NT2/D1 (cell line): Measurements from ENCODE around the gene ARHGAP21.

Experiments used
- YY1 ChIP-seq: IDR thresholded peaks from 2 replicates; pipeline ENCODE4 v1.6.1; 2011; ENCODE audit not compliant: insufficient read length, insufficient read depth
- ZNF274 ChIP-seq: IDR thresholded peaks from 2 replicates; pipeline ENCODE4 v1.6.1; 2011; ENCODE audit warnings: mild to moderate bottlenecking, low read depth, low read length

DNA sequence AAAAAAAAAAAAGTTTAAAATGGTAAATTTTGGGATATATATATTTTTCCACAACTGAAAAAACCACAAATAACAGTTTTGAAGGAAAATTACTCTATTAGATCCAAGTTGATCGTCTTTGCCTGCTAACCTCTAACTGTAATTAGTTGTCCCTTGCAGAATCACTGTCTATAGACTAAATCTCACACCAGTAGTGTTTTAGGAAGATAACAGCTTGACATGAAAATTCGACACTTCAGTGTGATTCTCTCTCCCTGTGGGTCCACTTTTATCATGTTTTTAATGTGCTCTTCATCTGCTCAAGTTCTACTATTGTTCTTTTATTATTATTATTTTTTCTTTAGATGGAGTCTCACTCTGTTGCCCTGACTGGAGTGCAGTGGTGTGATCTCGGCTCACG, 24.5 kb upstream of the ARHGAP21 start:
- TF ChIP-seq YY1, result no peak
- TF ChIP-seq ZNF274, result no peak
